WTC11 (cell line): ENCODE data around the gene SLC25A45. TPM values are rescaled to one million over a fixed set of nuclear protein-coding genes. Genes with fewer than 3 reads are reported as not detected.

Experiments
- ATAC-seq: fragments of 200-7000 bp; cut with Tn5 transposase; 2 replicates; pipeline ENCODE4 v1.10.0; 2021; ENCODE audit warnings: mild to moderate bottlenecking, moderate library complexity
- CTCF ChIA-PET: fragments of 300-600 bp; sonication (Branson Sonifier 250); formaldehyde crosslinking; loops from one replicate; lab custom pipeline; 2021; ENCODE audit warnings: antibody characterized with exemption; lab: Charles Lee
- POLR2A ChIA-PET: fragments of 350-600 bp; sonication (Branson Sonifier 250); formaldehyde crosslinking; loops from one replicate; lab custom pipeline; 2021; ENCODE audit warnings: antibody characterized with exemption; lab: Charles Lee
- DNase-seq: peaks from one replicate; pipeline ENCODE4 v3.0.0; 2021; ENCODE audit warnings: low spot score
- H3K27ac Mint-ChIP-seq: 2 replicates; pipeline ENCODE4 v1.8.0; 2021; ENCODE audit warnings: mixed read lengths
- H3K27me3 Mint-ChIP-seq: 2 replicates; pipeline ENCODE4 v1.8.0; 2021; ENCODE audit warnings: low read depth, mild to moderate bottlenecking, moderate library complexity, mixed read lengths
- H3K36me3 Mint-ChIP-seq: 2 replicates; pipeline ENCODE4 v1.8.0; 2021; ENCODE audit warnings: mixed read lengths
- H3K4me1 Mint-ChIP-seq: 2 replicates; pipeline ENCODE4 v1.8.0; 2022; ENCODE audit warnings: mixed read lengths
- H3K4me3 Mint-ChIP-seq: 2 replicates; pipeline ENCODE4 v1.8.0; 2021; ENCODE audit warnings: mild to moderate bottlenecking, moderate library complexity, mixed read lengths
- H3K9me3 Mint-ChIP-seq: 2 replicates; pipeline ENCODE4 v1.8.0; 2021; ENCODE audit warnings: mixed read lengths
- AR ChIP-seq: fragments of 250-450 bp; sonication (Bioruptor Pico); IDR thresholded peaks from 2 replicates; pipeline ENCODE4 v1.9.0; 2021; ENCODE audit warnings: mild to moderate bottlenecking
- ATF1 ChIP-seq: sonication (generic); formaldehyde crosslinking; IDR thresholded peaks from 2 replicates; pipeline ENCODE4 v1.8.1; 2023; ENCODE audit warnings: mild to moderate bottlenecking, moderate library complexity, missing genetic modification reagents
- CTCF ChIP-seq: fragments of 200-600 bp; IDR thresholded peaks from 2 replicates; pipeline ENCODE4 v1.8.0; 2022; ENCODE audit warnings: antibody characterized with exemption
- E2F4 ChIP-seq: sonication (generic); formaldehyde crosslinking; IDR thresholded peaks from 2 replicates; pipeline ENCODE4 v1.8.1; 2022; ENCODE audit warnings: low read depth, mild to moderate bottlenecking, moderate library complexity, missing genetic modification reagents, borderline replicate concordance
- FOXK1 ChIP-seq: sonication (generic); formaldehyde crosslinking; IDR thresholded peaks from 2 replicates; pipeline ENCODE4 v1.8.0; 2022; ENCODE audit warnings: mild to moderate bottlenecking, moderate library complexity, missing genetic modification reagents
- FOXP1 ChIP-seq: sonication (generic); formaldehyde crosslinking; IDR thresholded peaks from 2 replicates; pipeline ENCODE4 v1.8.0; 2022; ENCODE audit warnings: missing genetic modification reagents, mild to moderate bottlenecking, moderate library complexity, borderline replicate concordance
- GABPB1 ChIP-seq: sonication (generic); formaldehyde crosslinking; IDR thresholded peaks from 2 replicates; pipeline ENCODE4 v1.8.1; 2023; ENCODE audit warnings: mild to moderate bottlenecking, missing genetic modification reagents
- IRF1 ChIP-seq: sonication (generic); formaldehyde crosslinking; IDR thresholded peaks from 2 replicates; pipeline ENCODE4 v1.8.0; 2023; ENCODE audit warnings: missing genetic modification reagents
- IRF2 ChIP-seq: sonication (generic); formaldehyde crosslinking; IDR thresholded peaks from 2 replicates; pipeline ENCODE4 v1.8.0; 2022; ENCODE audit warnings: low read depth, missing genetic modification reagents, borderline replicate concordance
- MAX ChIP-seq: sonication (generic); formaldehyde crosslinking; IDR thresholded peaks from 2 replicates; pipeline ENCODE4 v1.8.0; 2022; ENCODE audit warnings: mild to moderate bottlenecking, missing genetic modification reagents
- NFATC4 ChIP-seq: fragments of 250-450 bp; sonication (Bioruptor Pico); IDR thresholded peaks from 2 replicates; pipeline ENCODE4 v1.9.0; 2021; ENCODE audit warnings: mild to moderate bottlenecking
- NFYB ChIP-seq: sonication (generic); formaldehyde crosslinking; conservative IDR thresholded peaks from 2 replicates; pipeline ENCODE4 v1.8.0; 2022; ENCODE audit warnings: low read depth, missing genetic modification reagents
- OVOL2 ChIP-seq: fragments of 250-450 bp; sonication (Bioruptor Pico); IDR thresholded peaks from 2 replicates; pipeline ENCODE4 v1.9.0; 2021; ENCODE audit warnings: mild to moderate bottlenecking, borderline replicate concordance
- PRRX2 ChIP-seq: fragments of 250-450 bp; sonication (Bioruptor Pico); IDR thresholded peaks from 2 replicates; pipeline ENCODE4 v1.8.0; 2021; ENCODE audit warnings: mild to moderate bottlenecking
- USF2 ChIP-seq: sonication (generic); formaldehyde crosslinking; IDR thresholded peaks from 2 replicates; pipeline ENCODE4 v1.8.1; 2023; ENCODE audit warnings: mild to moderate bottlenecking, missing genetic modification reagents, moderate library complexity
- ZBTB21 ChIP-seq: sonication (generic); formaldehyde crosslinking; IDR thresholded peaks from 2 replicates; pipeline ENCODE4 v1.8.1; 2023; ENCODE audit warnings: mild to moderate bottlenecking, missing genetic modification reagents, borderline replicate concordance
- ZNF281 ChIP-seq: sonication (generic); formaldehyde crosslinking; IDR thresholded peaks from 2 replicates; pipeline ENCODE4 v1.8.0; 2023; ENCODE audit warnings: mild to moderate bottlenecking, missing genetic modification reagents
- ZNF317 ChIP-seq: sonication (generic); formaldehyde crosslinking; IDR thresholded peaks from 2 replicates; pipeline ENCODE4 v1.8.1; 2023; ENCODE audit warnings: low read depth, mild to moderate bottlenecking, moderate library complexity, missing genetic modification reagents, borderline replicate concordance
- total RNA-seq: library from RNA; stranded (reverse); gene quantifications from 3 replicates; pipeline ENCODE4 v1.2.3, GENCODE V29; 2021

The SLC25A45 gene
- total RNA-seq, 1 experiment from 2014 or later = 1.7 TPM

- peak overlapping the region; percentile 69 for H3K4me3 Mint-ChIP-seq
- DNase-seq = no peak
- H3K27me3 Mint-ChIP-seq = no peaks in the 10 kb centered on the region
- ChIA-PET POLR2A (interaction anchor here (3.7 to 10.9 kb wide), 3 partner anchors 63 to 82 kb away, joined by 23 to 135 read pairs (median 88); partner anchors contain the start of gene MALAT1), CTCF (interaction anchor here (1.0 to 12.8 kb wide), 5 partner anchors 9 to 72 kb away, joined by 3 to 224 read pairs (median 4); no protein-coding TSS in a partner anchor)
- H3K9me3 Mint-ChIP-seq = no peaks in the 10 kb centered on the region
- TF ChIP-seq GABPB1 (no peak), ZNF317 (CRISPR knock-in tag) (no peak), ZNF281 (no peak), NFYB (no peak), USF2 (CRISPR knock-in tag) (no peak), PRRX2 (CRISPR knock-in tag) (no peak), ATF1 (CRISPR knock-in tag) (no peak), ZBTB21 (CRISPR knock-in tag) (no peak), NFATC4 (no peak), FOXP1 (CRISPR knock-in tag) (no peak), IRF2 (no peak), CTCF (no peak), MAX (CRISPR knock-in tag) (no peak), FOXK1 (CRISPR knock-in tag) (no peak), E2F4 (CRISPR knock-in tag) (no peak), OVOL2 (CRISPR knock-in tag) (no peak), IRF1 (no peak), AR (CRISPR knock-in tag) (no peak)
- H3K4me1 Mint-ChIP-seq = peaks cover 93% of the 10 kb centered on the region
- H3K36me3 Mint-ChIP-seq = no peaks in the 10 kb centered on the region
- peak overlapping the region; percentile 36 for H3K27ac Mint-ChIP-seq
- no peak for ATAC-seq
Measured at GRCh38 chr11:65425105-65425970, 42.9 kb upstream of the SLC25A45 start.
